Neural progenitor cell (in vitro differentiated cells): Measurements from ENCODE around the gene CBL.

Experiments used
- CTCF ChIP-seq: fragments of 200-600 bp; sonication (generic); IDR thresholded peaks from 2 replicates; pipeline ENCODE4 v1.5.1; 2017; ENCODE audit warnings: antibody characterized with exemption, mild to moderate bottlenecking
- EZH2 ChIP-seq: fragments of 200-600 bp; sonication (generic); IDR thresholded peaks from 2 replicates; pipeline ENCODE4 v1.6.1; 2017; ENCODE audit warnings: antibody characterized with exemption, mild to moderate bottlenecking, moderate library complexity

- no peak for TF ChIP-seq CTCF
- no peak for TF ChIP-seq EZH2
Measured at GRCh38 chr11:119319136-119319699, 113.1 kb downstream of the CBL start.
